Measurements from ENCODE around the gene DHX30.
"Not testable (repeated sequence)": the region's sequence is repeated elsewhere in the genome, so short reads cannot be mapped to it uniquely, and the experiment has no call there.

Gene DHX30

GRCh38 chr3:47804577-47804976 is 1.6 kb downstream of the DHX30 start:
- no peak for DNase-seq

GRCh38 chr3:47813551-47814177 is 10.7 kb downstream of the DHX30 start:
- DNase-seq, result no peak

- DNase-seq, result no peak
Observed at GRCh38 chr3:47817609-47818008, 14.7 kb downstream of the DHX30 start.

GRCh38 chr3:47824541-47825473 is 21.9 kb downstream of the DHX30 start:
- DNase-seq, result peak; percentile 93

GRCh38 chr3:47825590-47825989 is 22.7 kb downstream of the DHX30 start:
- no peak for DNase-seq

- not testable (repeated sequence) for DNase-seq
Observed at GRCh38 chr3:47829482-47829881, 26.5 kb downstream of the DHX30 start.

GRCh38 chr3:47836986-47837385 is 34.0 kb downstream of the DHX30 start:
- DNase-seq, result no peak

- no peak for DNase-seq
Observed at GRCh38 chr3:47838503-47838902, 35.6 kb downstream of the DHX30 start.

- no peak for DNase-seq
Observed at GRCh38 chr3:47841786-47842349, 38.9 kb downstream of the DHX30 start.

GRCh38 chr3:47846186-47846879 is 43.4 kb downstream of the DHX30 start:
- no peak for DNase-seq

- DNase-seq, result no peak
Observed at GRCh38 chr3:47846880-47847248, 43.9 kb downstream of the DHX30 start.

- no peak for DNase-seq
Observed at GRCh38 chr3:47847260-47847659, 44.3 kb downstream of the DHX30 start.

GRCh38 chr3:47847801-47848518 is 45.0 kb downstream of the DHX30 start:
- no peak for DNase-seq

GRCh38 chr3:47848599-47849117 is 45.7 kb downstream of the DHX30 start:
- DNase-seq, result no peak

GRCh38 chr3:47849186-47849698 is 46.3 kb downstream of the DHX30 start:
- DNase-seq, result no peak

- DNase-seq, result no peak
Observed at GRCh38 chr3:47849699-47850563, 47.0 kb downstream of the DHX30 start.

- DNase-seq, result no peak
Observed at GRCh38 chr3:47850564-47851410, 47.8 kb downstream of the DHX30 start.

GRCh38 chr3:47851888-47852603 is 49.1 kb downstream of the DHX30 start:
- no peak for DNase-seq
